Fibroblast of villous mesenchyme (primary cell): ENCODE results near the gene PPP4R4. TPM values are rescaled to one million over a fixed set of nuclear protein-coding genes. Genes with fewer than 3 reads are reported as not detected.

ENCODE experiments used
- DNase-seq: peaks from one replicate; pipeline ENCODE4 v3.0.0-alpha.2; 2010; ENCODE audit warnings: low read depth
- H3K4me3 ChIP-seq: 2 replicates; pipeline ENCODE4 v1.5.1; 2011; ENCODE audit warnings: low read depth, mild to moderate bottlenecking, low read length
- total RNA-seq: library from RNA; depleted of rRNA; stranded (reverse); fragments of >200 nt; gene quantifications from 2 replicates; pipeline ENCODE4 v1.2.3, GENCODE V29; 2012
- TF ChIP-seq, protein P1 (sequence below): IDR thresholded peaks from 2 replicates; pipeline ENCODE4 v1.5.1; 2012; ENCODE audit warnings: low read depth, mild to moderate bottlenecking, low read length; ENCODE audit not compliant: insufficient read depth

The PPP4R4 gene
- total RNA-seq, 1 donor: 0.43 TPM

DNA sequence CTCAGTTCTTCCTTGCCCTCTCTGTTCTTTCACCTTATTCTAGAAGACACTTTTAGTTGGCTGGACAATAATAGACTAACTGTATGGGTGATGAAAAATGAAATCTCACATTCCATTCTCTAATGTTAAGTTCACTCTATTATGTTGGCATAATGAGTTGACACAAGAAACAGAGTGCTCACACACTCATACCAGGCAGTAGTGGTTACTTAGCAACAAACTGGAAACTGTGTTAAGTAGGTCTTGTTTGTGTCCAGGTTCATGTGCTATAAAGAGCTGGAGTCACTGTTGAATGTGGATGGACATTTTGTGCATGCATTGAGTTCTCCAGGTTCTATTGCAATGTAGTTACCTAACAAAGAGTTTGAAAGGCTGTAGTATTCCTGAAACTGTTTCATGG lies 16.9 kb upstream of the PPP4R4 start:
- DNase-seq: no peak
- TF ChIP-seq, protein P1, sequence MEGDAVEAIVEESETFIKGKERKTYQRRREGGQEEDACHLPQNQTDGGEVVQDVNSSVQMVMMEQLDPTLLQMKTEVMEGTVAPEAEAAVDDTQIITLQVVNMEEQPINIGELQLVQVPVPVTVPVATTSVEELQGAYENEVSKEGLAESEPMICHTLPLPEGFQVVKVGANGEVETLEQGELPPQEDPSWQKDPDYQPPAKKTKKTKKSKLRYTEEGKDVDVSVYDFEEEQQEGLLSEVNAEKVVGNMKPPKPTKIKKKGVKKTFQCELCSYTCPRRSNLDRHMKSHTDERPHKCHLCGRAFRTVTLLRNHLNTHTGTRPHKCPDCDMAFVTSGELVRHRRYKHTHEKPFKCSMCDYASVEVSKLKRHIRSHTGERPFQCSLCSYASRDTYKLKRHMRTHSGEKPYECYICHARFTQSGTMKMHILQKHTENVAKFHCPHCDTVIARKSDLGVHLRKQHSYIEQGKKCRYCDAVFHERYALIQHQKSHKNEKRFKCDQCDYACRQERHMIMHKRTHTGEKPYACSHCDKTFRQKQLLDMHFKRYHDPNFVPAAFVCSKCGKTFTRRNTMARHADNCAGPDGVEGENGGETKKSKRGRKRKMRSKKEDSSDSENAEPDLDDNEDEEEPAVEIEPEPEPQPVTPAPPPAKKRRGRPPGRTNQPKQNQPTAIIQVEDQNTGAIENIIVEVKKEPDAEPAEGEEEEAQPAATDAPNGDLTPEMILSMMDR: no peak

DNA sequence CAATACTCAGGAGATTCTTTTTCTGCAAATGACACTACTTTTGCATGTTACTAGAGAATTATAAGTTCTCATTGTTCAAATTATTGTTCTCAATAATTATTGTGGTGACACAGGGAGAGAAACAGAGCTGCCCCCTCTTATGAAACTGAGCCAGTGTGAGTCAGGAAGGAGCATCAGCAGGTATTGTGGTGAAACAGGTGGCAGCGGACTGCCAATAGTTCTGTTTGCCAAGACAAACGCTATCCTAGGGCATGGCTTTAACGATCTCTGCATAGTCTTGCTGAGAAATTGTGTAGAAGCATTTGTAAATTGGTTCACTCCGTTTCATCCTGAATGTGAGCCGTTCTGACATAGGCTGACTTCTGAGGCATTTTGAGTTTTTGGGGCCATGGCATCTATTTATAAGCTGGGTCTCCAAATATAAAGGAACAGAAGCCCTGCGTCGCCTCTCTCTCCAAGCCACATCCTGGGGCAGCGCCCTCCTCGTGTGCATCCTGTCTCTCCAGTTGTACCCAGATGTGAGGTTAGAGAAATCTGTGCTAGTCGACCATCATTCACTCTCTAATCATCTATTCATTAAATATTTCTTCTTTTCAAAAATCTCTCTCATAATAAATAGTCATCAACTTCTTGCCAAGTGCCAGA lies 15.8 kb upstream of the PPP4R4 start:
- TF ChIP-seq, protein P1: no peak
- H3K4me3 ChIP-seq: no peak overlapping the region
- no peak for DNase-seq

More for the DNA sequence above, 16.9 kb upstream of the PPP4R4 start:
- no peak overlapping the region for H3K4me3 ChIP-seq

DNA sequence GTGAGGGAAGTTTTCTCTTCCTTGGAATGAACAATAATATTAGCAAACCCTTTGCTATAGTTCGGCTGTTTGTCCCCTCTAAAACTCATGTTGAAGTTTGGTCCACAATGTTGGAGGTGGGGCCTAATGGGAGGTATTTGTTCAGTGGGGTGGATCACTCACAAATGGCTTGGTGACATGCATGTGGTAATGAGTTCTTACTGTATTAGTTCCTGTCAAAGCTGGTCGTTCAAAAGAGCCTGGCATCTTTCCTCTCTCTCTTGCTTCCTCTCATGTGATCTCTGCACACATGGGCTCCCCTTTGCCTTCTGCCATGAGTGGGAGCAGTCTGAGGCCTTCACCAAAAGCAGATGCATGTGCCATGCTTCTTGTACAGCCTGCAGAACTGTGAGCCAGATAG lies 13.1 kb upstream of the PPP4R4 start:
- DNase-seq: no peak
- TF ChIP-seq, protein P1: no peak
- H3K4me3 ChIP-seq: no peak overlapping the region

DNA sequence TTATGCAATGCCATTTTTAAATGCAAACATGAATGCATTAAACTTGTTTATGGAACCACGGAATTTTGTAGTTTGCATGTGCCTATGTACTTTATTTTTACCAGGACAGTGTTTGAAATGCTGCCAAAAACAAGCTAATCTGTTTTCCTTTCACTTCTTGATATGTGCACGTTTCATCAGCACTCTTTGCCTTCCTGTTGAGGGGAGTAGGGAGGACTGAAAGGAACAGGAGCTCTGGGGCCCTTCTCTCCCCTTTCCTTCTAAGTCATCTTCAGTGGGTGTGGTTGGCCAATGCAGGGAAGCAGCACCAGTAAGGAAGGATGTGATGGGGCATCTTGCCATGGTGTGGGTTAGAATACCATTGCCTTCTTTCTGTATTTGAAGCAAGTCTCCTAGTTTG lies 12.1 kb upstream of the PPP4R4 start:
- TF ChIP-seq, protein P1: no peak
- peak; percentile 15 for DNase-seq

DNA sequence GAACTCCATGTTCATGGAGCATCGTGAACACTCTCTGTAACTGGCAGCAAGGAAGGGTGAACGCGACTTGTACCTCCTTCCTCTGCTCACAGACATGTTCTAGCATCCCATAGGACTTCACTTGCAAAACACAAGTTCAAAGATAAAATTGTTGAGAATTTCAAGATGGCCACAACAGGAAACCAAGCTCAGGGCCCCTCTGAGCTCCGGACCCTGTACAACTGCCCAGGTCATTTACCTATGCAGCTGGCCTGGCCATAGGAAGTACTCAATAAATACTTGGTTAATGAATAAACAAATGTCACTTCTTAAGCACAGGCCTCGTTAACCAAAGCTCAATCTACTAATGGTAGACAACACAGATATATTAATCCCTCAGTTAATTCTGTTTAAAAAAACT lies 11.7 kb upstream of the PPP4R4 start:
- no peak overlapping the region for H3K4me3 ChIP-seq
- TF ChIP-seq, protein P1: no peak
- no peak for DNase-seq

More for the DNA sequence above, 12.1 kb upstream of the PPP4R4 start:
- H3K4me3 ChIP-seq: no peak overlapping the region

DNA sequence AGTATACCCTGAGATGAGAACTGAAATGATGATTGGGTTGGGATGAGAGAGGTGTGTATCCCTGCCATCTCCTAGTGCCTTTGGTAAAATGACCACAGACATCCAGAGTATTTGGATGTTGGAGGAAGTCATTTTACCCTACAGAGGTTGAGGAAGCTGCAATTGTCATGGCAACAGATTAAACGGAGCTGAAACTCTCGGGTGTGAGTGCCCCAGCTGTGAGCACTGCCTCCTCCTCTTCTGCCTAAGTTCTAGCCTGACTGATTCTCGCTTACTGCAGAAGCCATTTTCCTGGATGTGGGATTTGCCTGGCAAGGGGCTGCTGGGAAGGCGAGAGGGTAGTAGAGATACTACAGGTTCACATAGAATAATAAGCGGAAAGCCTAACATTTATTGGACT lies 10.3 kb upstream of the PPP4R4 start:
- no peak for DNase-seq
- TF ChIP-seq, protein P1: no peak
- no peak overlapping the region for H3K4me3 ChIP-seq
